GM12865 (cell line): ENCODE results near the gene TM4SF1.
A peak's percentile ranks its signal among the peaks of the same experiment; 100 is the strongest.
"Not testable (repeated sequence)": the region's sequence is repeated elsewhere in the genome, so short reads cannot be mapped to it uniquely, and the experiment has no call there.

Source experiments
- DNase-seq: peaks from one replicate; pipeline ENCODE4 v3.0.0; 2010; ENCODE audit warnings: low read depth
- H3K4me3 ChIP-seq: 2 replicates; pipeline ENCODE4 v1.5.1; 2011; ENCODE audit warnings: mild to moderate bottlenecking, low read depth, low read length, control low read depth
- TF ChIP-seq, protein P1 (sequence below): IDR thresholded peaks from 2 replicates; pipeline ENCODE4 v1.5.1; 2011; ENCODE audit warnings: low read length, control low read depth, low read depth, inconsistent platforms; ENCODE audit not compliant: insufficient read depth; ENCODE audit errors: missing control alignments

The TM4SF1 gene

DNA sequence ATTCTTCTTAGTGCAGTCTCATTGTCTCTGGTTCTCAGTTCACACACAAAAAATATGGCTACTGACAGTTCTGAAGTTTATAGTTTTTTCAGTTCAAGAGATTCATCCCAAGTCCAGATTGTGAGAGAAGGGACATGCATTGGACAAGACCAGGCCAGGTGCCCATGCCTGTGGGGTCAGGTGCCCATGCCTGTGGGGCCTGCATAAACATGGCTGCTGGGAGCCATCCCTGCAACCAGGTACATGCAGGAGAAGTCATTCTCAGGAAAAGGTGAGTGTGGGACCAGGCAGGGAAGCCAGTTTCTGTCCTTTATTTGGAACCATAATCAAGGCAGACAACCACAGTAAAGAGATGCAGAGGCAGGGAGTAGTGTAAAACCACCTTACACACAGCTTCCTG lies 6.3 kb upstream of the TM4SF1 start:
- H3K4me3 ChIP-seq: no peak overlapping the region
- DNase-seq: no peak
- TF ChIP-seq, protein P1, sequence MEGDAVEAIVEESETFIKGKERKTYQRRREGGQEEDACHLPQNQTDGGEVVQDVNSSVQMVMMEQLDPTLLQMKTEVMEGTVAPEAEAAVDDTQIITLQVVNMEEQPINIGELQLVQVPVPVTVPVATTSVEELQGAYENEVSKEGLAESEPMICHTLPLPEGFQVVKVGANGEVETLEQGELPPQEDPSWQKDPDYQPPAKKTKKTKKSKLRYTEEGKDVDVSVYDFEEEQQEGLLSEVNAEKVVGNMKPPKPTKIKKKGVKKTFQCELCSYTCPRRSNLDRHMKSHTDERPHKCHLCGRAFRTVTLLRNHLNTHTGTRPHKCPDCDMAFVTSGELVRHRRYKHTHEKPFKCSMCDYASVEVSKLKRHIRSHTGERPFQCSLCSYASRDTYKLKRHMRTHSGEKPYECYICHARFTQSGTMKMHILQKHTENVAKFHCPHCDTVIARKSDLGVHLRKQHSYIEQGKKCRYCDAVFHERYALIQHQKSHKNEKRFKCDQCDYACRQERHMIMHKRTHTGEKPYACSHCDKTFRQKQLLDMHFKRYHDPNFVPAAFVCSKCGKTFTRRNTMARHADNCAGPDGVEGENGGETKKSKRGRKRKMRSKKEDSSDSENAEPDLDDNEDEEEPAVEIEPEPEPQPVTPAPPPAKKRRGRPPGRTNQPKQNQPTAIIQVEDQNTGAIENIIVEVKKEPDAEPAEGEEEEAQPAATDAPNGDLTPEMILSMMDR: no peak

DNA sequence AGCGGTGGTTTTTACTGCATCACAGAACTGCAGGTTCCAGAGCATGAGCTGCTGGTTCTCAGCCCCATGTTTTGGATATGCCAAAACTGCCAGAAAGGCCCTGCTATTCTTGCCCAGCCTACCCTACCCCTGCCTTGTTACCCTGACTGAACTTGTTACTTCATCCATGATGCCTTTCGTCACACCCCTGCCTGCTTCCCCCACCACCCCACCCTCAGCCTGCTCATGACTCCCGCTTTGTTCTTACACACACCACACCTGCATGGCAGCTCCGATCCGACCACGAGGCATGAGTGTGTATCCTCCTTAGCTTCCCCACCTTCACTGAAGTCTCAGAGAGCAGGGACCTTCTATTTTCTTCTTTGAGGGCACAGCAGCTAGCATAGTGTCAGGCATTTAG lies 5.1 kb upstream of the TM4SF1 start:
- TF ChIP-seq, protein P1: no peak
- DNase-seq: no peak
- no peak overlapping the region for H3K4me3 ChIP-seq

DNA sequence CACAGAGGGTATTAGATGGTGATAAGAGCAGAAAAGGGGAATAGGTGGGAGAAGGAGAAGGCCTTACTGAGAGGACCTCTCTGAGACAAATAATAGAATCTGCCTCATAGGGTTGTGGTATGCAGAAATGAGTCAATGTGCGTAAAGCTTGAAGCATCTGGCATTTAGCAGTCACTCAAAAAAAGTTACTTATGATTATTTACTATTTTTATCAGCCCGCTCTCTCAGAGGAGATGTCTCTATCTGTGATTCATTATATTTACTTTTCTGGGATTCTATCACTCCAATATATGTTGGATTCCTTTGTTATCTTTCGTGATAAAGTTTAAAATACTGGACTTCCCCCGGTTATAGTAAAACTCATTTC lies 4.6 kb upstream of the TM4SF1 start:
- H3K4me3 ChIP-seq: no peak overlapping the region
- TF ChIP-seq, protein P1: no peak
- DNase-seq: peak; percentile 29

DNA sequence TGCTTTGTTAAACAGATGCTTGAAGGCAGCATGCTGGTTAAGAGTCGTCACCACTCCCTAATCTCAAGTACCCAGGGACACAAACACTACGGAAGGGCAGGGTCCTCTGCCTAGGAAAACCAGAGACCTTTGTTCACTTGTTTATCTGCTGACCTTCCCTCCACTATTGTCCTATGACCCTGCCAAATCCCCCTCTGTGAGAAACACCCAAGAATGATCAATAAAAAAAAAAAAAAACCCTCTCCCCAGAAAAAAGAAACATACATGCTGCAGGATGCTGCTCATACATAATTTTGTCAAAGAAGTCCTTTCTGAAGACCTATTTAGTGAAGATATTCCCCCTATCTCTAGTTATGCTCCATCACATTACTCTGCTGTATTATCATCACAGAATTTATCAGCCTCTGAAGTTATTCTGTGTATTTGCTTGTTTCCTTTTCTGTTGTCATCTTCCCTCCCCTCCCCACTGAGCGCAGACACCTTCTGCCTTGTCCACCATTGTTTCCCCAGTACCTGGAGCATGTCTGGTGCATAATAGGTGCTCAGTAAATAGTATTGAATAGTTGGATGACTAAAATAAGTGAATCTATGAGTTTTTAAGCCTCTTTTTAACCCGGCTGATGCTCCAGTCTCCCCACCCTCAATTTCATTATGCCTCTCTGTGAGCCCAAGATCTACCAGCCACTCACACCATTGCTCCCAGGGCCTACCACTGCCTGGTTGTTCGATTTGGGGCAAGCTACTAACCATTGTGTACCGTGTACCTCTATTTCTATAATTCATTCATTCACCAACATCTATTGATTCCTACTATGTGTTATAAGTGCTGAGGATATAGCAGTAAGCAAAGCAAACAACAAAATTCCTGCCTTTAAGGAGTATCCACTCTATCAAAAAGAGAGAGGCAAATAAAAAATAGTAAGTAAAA lies 4.0 kb upstream of the TM4SF1 start:
- TF ChIP-seq, protein P1: no peak
- no peak overlapping the region for H3K4me3 ChIP-seq
- DNase-seq: no peak

DNA sequence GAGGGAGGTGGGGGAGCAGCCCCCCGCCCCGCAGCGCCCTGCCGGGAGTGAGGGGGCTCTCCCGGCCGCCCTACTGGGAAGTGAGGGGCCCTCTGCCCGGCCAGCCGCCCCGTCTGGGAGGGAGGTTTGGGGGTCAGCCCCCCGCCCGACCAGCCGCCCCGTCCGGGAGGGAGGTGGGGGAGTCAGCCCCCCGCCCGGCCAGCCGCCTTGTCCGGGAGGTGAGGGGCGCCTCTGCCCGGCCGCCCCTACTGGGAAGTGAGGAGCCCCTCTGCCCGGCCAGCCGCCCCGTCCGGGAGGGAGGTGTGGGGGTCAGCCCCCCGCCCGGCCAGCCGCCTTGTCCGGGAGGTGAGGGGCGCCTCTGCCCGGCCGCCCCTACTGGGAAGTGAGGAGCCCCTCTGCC lies 2.8 kb upstream of the TM4SF1 start:
- H3K4me3 ChIP-seq, DNase-seq: not testable (repeated sequence)

DNA sequence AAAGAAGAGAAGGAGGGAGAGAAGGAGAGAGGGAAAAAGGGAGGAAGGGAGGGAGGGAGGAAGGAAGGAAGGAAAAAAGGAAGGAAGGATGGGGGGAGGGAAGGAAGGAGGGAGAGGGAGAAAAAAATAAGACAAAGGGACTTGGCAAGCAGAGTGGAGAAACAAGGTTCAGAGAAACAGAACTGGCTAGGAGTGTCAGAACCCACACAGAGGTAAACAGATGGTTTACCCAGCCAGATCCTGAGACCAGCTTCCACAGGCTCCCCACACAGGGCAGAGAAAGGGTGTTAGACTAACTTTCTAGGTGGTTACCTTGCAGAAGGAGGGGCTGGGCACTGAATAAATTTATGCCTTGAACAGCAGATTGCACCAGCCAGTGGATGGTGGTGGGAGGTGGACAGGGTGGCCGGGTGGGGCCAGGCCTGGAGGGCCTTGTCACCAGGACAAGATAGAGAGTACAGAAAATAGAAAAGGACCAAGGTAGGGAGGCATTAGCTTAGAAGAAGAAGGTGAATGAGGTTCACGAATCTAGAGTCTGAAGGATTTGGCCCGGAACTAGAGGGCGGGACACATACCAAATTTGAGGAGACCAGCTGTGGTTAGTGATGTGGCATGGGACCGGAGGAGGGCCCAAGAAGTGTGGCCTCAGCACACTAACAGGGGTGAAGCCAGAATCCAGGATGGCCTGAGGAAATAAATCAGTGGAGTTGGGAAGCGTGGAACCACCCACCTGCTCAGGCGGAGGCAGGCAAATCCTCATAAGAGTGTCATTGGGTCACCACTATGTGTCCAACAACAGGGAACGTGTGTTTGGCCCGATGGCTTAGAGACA lies 1.2 kb upstream of the TM4SF1 start:
- no peak overlapping the region for H3K4me3 ChIP-seq
- no peak for DNase-seq
- TF ChIP-seq, protein P1: no peak

DNA sequence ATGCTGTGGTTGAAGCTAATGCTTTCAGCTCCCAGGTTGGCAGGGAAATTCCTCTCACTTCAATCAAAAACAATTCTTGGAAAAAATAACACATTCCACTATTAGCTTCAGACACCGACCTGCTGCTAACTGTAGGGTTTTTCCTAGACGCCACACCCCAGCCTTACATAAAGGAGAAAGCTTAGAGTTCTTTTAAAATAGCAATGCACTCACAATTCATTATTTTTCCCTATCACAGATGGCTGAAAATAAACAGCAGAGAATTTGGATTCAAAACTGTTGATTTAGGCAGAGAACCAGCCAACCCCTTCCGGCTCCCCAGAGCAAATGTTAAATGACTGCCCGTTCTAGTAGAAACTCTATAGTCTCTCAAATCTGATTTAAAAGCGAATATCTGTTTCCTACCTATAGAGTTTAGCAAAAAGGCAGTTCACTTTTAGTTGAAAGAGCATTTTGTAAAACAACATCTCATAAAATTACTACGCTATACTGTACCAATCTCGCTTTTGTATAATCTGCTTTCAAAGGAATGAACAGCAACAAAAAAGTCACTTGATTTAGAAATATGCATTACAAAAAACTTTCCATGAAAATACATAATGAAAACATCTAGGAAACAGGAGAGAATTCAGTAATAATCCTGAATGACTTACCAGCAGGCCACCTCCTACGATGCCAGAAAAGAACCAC lies 586 bp downstream of the TM4SF1 start:
- TF ChIP-seq, protein P1: no peak
- no peak for DNase-seq
- H3K4me3 ChIP-seq: no peak overlapping the region
